Hematopoietic multipotent progenitor cell treated with erythropoietin and hydrocortisone succinate and interleukin-3 and kit ligand, for 4 days (in vitro differentiated cells): ENCODE measurements around the gene EIF1AD.
"Not testable (repeated sequence)": the region's sequence is repeated elsewhere in the genome, so short reads cannot be mapped to it uniquely, and the experiment has no call there.

Experiments used
- DNase-seq: peaks from one replicate; pipeline ENCODE4 v3.0.0-alpha.2; 2015

EIF1AD gene

GRCh38 chr11:65967329-65967934 lies 34.5 kb downstream of the EIF1AD start:
- DNase-seq: no peak

- no peak for DNase-seq
These were observed 35.8 kb downstream of the EIF1AD start for GRCh38 chr11:65965986-65966762.

GRCh38 chr11:65964906-65965305 lies 37.1 kb downstream of the EIF1AD start:
- DNase-seq: no peak

GRCh38 chr11:65962141-65962564 lies 39.8 kb downstream of the EIF1AD start:
- DNase-seq: no peak

GRCh38 chr11:65961267-65962140 lies 40.5 kb downstream of the EIF1AD start, which contains the start of gene SART1:
TSS of gene SART1 (plus strand) at chr11:65961734. CDS start at chr11:65961781, 47 bp downstream.
- peak; percentile 100 for DNase-seq

GRCh38 chr11:65960824-65961266 lies 41.1 kb downstream of the EIF1AD start:
- DNase-seq: no peak

GRCh38 chr11:65958774-65959420 lies 43.1 kb downstream of the EIF1AD start:
- DNase-seq: no peak

- peak; percentile 42 for DNase-seq
These were observed 43.7 kb downstream of the EIF1AD start for GRCh38 chr11:65958291-65958690.

- no peak for DNase-seq
These were observed 47.2 kb downstream of the EIF1AD start for GRCh38 chr11:65954771-65955170.

- no peak for DNase-seq
These were observed 48.5 kb downstream of the EIF1AD start for GRCh38 chr11:65953471-65953870.

GRCh38 chr11:65952052-65952521 lies 49.9 kb downstream of the EIF1AD start:
- no peak for DNase-seq

GRCh38 chr11:65951641-65952040 lies 50.3 kb downstream of the EIF1AD start:
- not testable (repeated sequence) for DNase-seq

GRCh38 chr11:65950711-65951110 lies 51.2 kb downstream of the EIF1AD start:
- not testable (repeated sequence) for DNase-seq

GRCh38 chr11:65947603-65948125 lies 54.3 kb downstream of the EIF1AD start:
- DNase-seq: no peak

- no peak for DNase-seq
These were observed 54.8 kb downstream of the EIF1AD start for GRCh38 chr11:65947133-65947532.

- DNase-seq: no peak
These were observed 55.3 kb downstream of the EIF1AD start for GRCh38 chr11:65946655-65947054.
